OCI-LY7 (cell line): ENCODE results near the gene FBXL17. TPM values are rescaled to one million over a fixed set of nuclear protein-coding genes. Genes with fewer than 3 reads are reported as not detected.

Source experiments
- BruUV-seq: library from RNA; stranded (reverse); fragments of 400-500 nt; replicated peaks from 2 replicates; lab custom pipeline; 2021; lab: Mats Ljungman, UMichigan
- CTCF ChIA-PET: fragments of 300-600 bp; sonication (Branson Sonifier 250); formaldehyde crosslinking; loops from one replicate; lab custom pipeline; 2022; ENCODE audit warnings: antibody characterized with exemption; ENCODE audit not compliant: unreplicated experiment; lab: Charles Lee
- POLR2A ChIA-PET: fragments of 300-600 bp; sonication (Branson Sonifier 250); formaldehyde crosslinking; loops from one replicate; lab custom pipeline; 2022; ENCODE audit warnings: antibody characterized with exemption; lab: Charles Lee
- DNase-seq: peaks from one replicate; pipeline ENCODE4 v3.0.0-alpha.2; 2015; ENCODE audit warnings: low spot score
- H2AFZ ChIP-seq: fragments of 200-600 bp; sonication (generic), shearing (Covaris generic); 2 replicates; pipeline ENCODE4 v1.6.1; 2014; ENCODE audit warnings: mild to moderate bottlenecking, antibody characterized with exemption, low read length, moderate library complexity
- H3K27ac ChIP-seq: fragments of 200-600 bp; sonication (generic); 2 replicates; pipeline ENCODE4 v1.5.1; 2014; ENCODE audit warnings: mixed run types, low read depth, mild to moderate bottlenecking, moderate library complexity, low read length, inconsistent platforms; ENCODE audit not compliant: poor library complexity, severe bottlenecking
- H3K36me3 ChIP-seq: fragments of 200-600 bp; sonication (generic); 2 replicates; pipeline ENCODE4 v1.6.1; 2014; ENCODE audit warnings: mild to moderate bottlenecking, antibody characterized with exemption, low read length, moderate library complexity, mixed read lengths; ENCODE audit not compliant: insufficient read depth
- H3K4me1 ChIP-seq: fragments of 200-600 bp; sonication (generic); 2 replicates; pipeline ENCODE4 v1.5.1; 2014; ENCODE audit warnings: mild to moderate bottlenecking, low read length; ENCODE audit not compliant: insufficient read depth, poor library complexity, severe bottlenecking
- H3K4me2 ChIP-seq: fragments of 200-600 bp; sonication (generic); 2 replicates; pipeline ENCODE4 v1.6.1; 2014; ENCODE audit warnings: mild to moderate bottlenecking, low read length
- H3K4me3 ChIP-seq: fragments of 200-600 bp; sonication (generic); 2 replicates; pipeline ENCODE4 v1.5.1; 2014; ENCODE audit warnings: mild to moderate bottlenecking, low read depth, low read length; ENCODE audit not compliant: poor library complexity, severe bottlenecking
- H3K79me2 ChIP-seq: fragments of 200-600 bp; sonication (generic); 2 replicates; pipeline ENCODE4 v1.6.1; 2016; ENCODE audit warnings: low read depth, mild to moderate bottlenecking, low read length, moderate library complexity, mixed read lengths; ENCODE audit not compliant: insufficient read depth
- H3K9me2 ChIP-seq: fragments of 200-600 bp; sonication (generic); 2 replicates; pipeline ENCODE4 v1.6.1; 2016; ENCODE audit warnings: mild to moderate bottlenecking, low read length, mixed read lengths; ENCODE audit not compliant: insufficient read depth
- H3K9me3 ChIP-seq: fragments of 200-600 bp; sonication (generic); 2 replicates; pipeline ENCODE4 v1.6.1; 2014; ENCODE audit warnings: mild to moderate bottlenecking, mixed run types, low read length, mixed read lengths
- H4K20me1 ChIP-seq: fragments of 200-600 bp; sonication (generic); 2 replicates; pipeline ENCODE4 v1.6.1; 2014; ENCODE audit warnings: mild to moderate bottlenecking, antibody characterized with exemption, low read length, moderate library complexity, mixed read lengths; ENCODE audit not compliant: insufficient read depth
- CTCF ChIP-seq: fragments of 200-600 bp; sonication (generic); conservative IDR thresholded peaks from 2 replicates; pipeline ENCODE4 v1.5.1; 2014; ENCODE audit warnings: mild to moderate bottlenecking, antibody characterized with exemption, low read length, moderate library complexity, mixed read lengths
- EZH2phosphoT487 ChIP-seq: fragments of 200-600 bp; sonication (generic); IDR thresholded peaks from 2 replicates; pipeline ENCODE4 v1.6.1; 2018; ENCODE audit warnings: low read depth, borderline replicate concordance, mild to moderate bottlenecking, mixed run types, antibody characterized with exemption, low read length, moderate library complexity, mixed read lengths
- intact Hi-C: fragments of 100-400 bp; cut with micrococcal nuclease; formaldehyde crosslinking; loops from one replicate; pipeline ENCODE4 v1.10.0; 2022; ENCODE audit not compliant: unreplicated experiment
- total RNA-seq, 2 experiments: library from RNA; depleted of rRNA in 1 of 2; stranded (reverse); fragments of >200 nt in 1 of 2; shearing (Covaris generic) in 1 of 2; gene quantifications; 2 replicates each; pipeline ENCODE4 v1.2.3, GENCODE V29; 2014 to 2022

FBXL17 gene
- total RNA-seq, 2 experiments from 2014 or later = 10.2 to 21.6 TPM

DNA sequence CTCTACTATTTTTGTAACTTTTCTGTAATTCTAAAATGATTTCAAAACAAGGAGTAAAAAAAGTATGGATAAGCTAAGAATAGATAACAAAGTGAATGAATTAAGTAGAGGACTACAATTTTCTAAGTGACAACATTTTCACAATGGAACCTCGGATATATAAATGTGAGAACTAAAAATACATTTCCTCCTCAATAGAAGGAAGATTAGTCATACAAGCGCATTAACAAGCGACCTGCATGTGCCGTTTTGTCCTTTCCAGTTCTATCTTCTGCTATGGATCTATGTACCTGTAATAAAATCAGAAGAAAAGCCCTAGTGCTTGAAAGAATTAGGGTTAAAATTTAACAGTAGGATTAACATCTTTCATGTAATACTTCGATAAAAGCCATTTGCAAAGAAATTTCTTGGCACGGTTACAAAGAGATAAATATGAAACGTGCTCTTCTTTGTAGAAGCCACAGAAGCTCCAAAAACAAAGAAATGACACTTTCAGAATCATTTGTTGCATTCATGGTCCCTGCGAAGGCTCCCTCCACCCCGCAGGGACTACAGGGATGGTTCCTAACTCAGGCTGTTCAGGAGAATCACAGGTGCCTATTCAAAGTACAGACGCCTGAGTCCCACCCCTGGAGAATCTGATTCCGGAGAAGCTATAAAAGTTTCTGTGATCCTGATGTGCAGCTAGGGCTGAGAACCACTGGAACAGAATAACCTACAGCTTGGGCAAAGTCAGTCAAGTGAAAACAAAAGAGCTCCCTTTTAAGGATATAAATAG, 494.5 kb downstream of the FBXL17 start:
- H2AFZ ChIP-seq = no peak overlapping the region
- intact Hi-C loops = no loop called here
- POLR2A ChIA-PET = interaction anchor here (0.6 kb wide), 1 partner anchor 667 kb away, joined by 3 read pairs; no protein-coding TSS in a partner anchor

GRCh38 chr5:107885601-107886000, 496.3 kb downstream of the FBXL17 start:
- TF ChIP-seq EZH2phosphoT487 (no peak), CTCF (no peak)
- no peaks in the 10 kb centered on the region for H3K4me1 ChIP-seq
- H3K79me2 ChIP-seq = no peaks in the 10 kb centered on the region
- H3K27ac ChIP-seq = no peak overlapping the region
- no peaks in the 10 kb centered on the region; the same call in 1 of the 2 replicates for H4K20me1 ChIP-seq
- intact Hi-C loops = no loop called here
- no peaks in the 10 kb centered on the region for H3K9me2 ChIP-seq
- POLR2A ChIA-PET = interaction anchor here (0.6 to 1.3 kb wide), 4 partner anchors 9 to 839 kb away, joined by 3 to 6 read pairs (median 3); no protein-coding TSS in a partner anchor
- no TSS peak for BruUV-seq
- DNase-seq = no peak
- no peak overlapping the region for H3K4me2 ChIP-seq
- H3K9me3 ChIP-seq = no peaks in the 10 kb centered on the region
- H2AFZ ChIP-seq = no peak overlapping the region
- CTCF ChIA-PET = no interaction called here
- no peaks in the 10 kb centered on the region for H3K36me3 ChIP-seq
- H3K4me3 ChIP-seq = no peak overlapping the region

More for the DNA sequence above, 494.5 kb downstream of the FBXL17 start:
- DNase-seq = no peak
- H3K4me2 ChIP-seq = no peak overlapping the region
- no peaks in the 10 kb centered on the region for H3K9me3 ChIP-seq
- H3K27ac ChIP-seq = no peak overlapping the region
- H3K36me3 ChIP-seq = no peaks in the 10 kb centered on the region
- CTCF ChIA-PET = no interaction called here
- H4K20me1 ChIP-seq = no peaks in the 10 kb centered on the region; the same call in 1 of the 2 replicates
- H3K9me2 ChIP-seq = no peaks in the 10 kb centered on the region
- H3K4me1 ChIP-seq = no peaks in the 10 kb centered on the region
- BruUV-seq = no TSS peak
- H3K4me3 ChIP-seq = no peak overlapping the region
- TF ChIP-seq EZH2phosphoT487 (no peak), CTCF (no peak)
- no peaks in the 10 kb centered on the region for H3K79me2 ChIP-seq

- no peaks in the 10 kb centered on the region for H3K36me3 ChIP-seq
- TF ChIP-seq CTCF (no peak), EZH2phosphoT487 (no peak)
- H4K20me1 ChIP-seq = no peaks in the 10 kb centered on the region; the same call in 1 of the 2 replicates
- BruUV-seq = no TSS peak
- no peak overlapping the region for H2AFZ ChIP-seq
- no peaks in the 10 kb centered on the region for H3K9me2 ChIP-seq
- no peaks in the 10 kb centered on the region for H3K4me1 ChIP-seq
- no peak for DNase-seq
- H3K79me2 ChIP-seq = no peaks in the 10 kb centered on the region
- H3K4me2 ChIP-seq = no peak overlapping the region
- POLR2A ChIA-PET = no interaction called here
- no peak overlapping the region for H3K4me3 ChIP-seq
- H3K9me3 ChIP-seq = no peaks in the 10 kb centered on the region
- H3K27ac ChIP-seq = no peak overlapping the region
- CTCF ChIA-PET = no interaction called here
- intact Hi-C loops = no loop called here
Measured at GRCh38 chr5:107884871-107885270, 497.0 kb downstream of the FBXL17 start.
